ENCODE data around the gene TMEM108.
A peak's percentile ranks its signal among the peaks of the same experiment; 100 is the strongest.

TMEM108 gene

GRCh38 chr3:133264920-133265319 lies 226.7 kb downstream of the TMEM108 start:
- Histone ChIP-seq H3K9ac (ENCODE audit: low read length) (no peak overlapping the region), H2BK12ac (ENCODE audit: low read length) (no peak overlapping the region), H3K18ac (ENCODE audit: low read length) (no peak overlapping the region), H4K12ac (ENCODE audit: low read depth, low read length) (no peak overlapping the region), H3K4ac (ENCODE audit: low read depth, low read length) (no peak overlapping the region), H3K14ac (ENCODE audit: low read length) (no peak overlapping the region), H3K27me3 (ENCODE audit: insufficient read depth, low read length) (no peaks in the 10 kb centered on the region), H3K4me3 (ENCODE audit: low read depth, low read length) (no peak overlapping the region), H3K9me3 (ENCODE audit: insufficient read depth, low read depth, low read length) (no peaks in the 10 kb centered on the region), H3K4me2 (ENCODE audit: low read length) (no peak overlapping the region), H3K27ac (ENCODE audit: low read depth, low read length) (no peak overlapping the region), H3K79me1 (ENCODE audit: low read length) (no peaks in the 10 kb centered on the region), H2AFZ (ENCODE audit: insufficient read depth, low read length, poor library complexity) (no peak overlapping the region), H2BK5ac (ENCODE audit: low read depth, low read length, poor library complexity) (no peak overlapping the region), H3K36me3 (ENCODE audit: control insufficient read depth in 1 of 2, insufficient read depth in 2 of 2, low read length in 2 of 2) (no peaks in the 10 kb centered on the region), H4K8ac (ENCODE audit: low read depth, low read length) (no peak overlapping the region), H3K4me1 (ENCODE audit: control insufficient read depth in 1 of 2, insufficient read depth in 2 of 2, low read length in 2 of 2) (no peaks in the 10 kb centered on the region), H2AK5ac (ENCODE audit: low read length) (no peak overlapping the region), H3K79me2 (ENCODE audit: control insufficient read depth, insufficient read depth, low read length, poor library complexity) (no peaks in the 10 kb centered on the region), H3K23ac (ENCODE audit: low read length) (no peak overlapping the region), H2BK120ac (ENCODE audit: insufficient read depth, low read length, poor library complexity) (no peak overlapping the region), H4K91ac (ENCODE audit: low read depth, low read length) (no peak overlapping the region)
- WGBS (ENCODE audit: extremely low coverage, insufficient coverage, insufficient read length), result no CpG with 5 or more reads among the region's 3 CpGs
- peak in 1 of 2 donors; percentile 12 for DNase-seq

GRCh38 chr3:133268726-133269134 lies 230.5 kb downstream of the TMEM108 start:
- Histone ChIP-seq H3K14ac (ENCODE audit: low read length) (no peak overlapping the region), H4K91ac (ENCODE audit: low read depth, low read length) (no peak overlapping the region), H3K9me3 (ENCODE audit: insufficient read depth, low read depth, low read length) (no peaks in the 10 kb centered on the region), H3K18ac (ENCODE audit: low read length) (no peak overlapping the region), H2BK12ac (ENCODE audit: low read length) (no peak overlapping the region), H2AFZ (ENCODE audit: insufficient read depth, low read length, poor library complexity) (no peak overlapping the region), H4K12ac (ENCODE audit: low read depth, low read length) (no peak overlapping the region), H3K9ac (ENCODE audit: low read length) (no peak overlapping the region), H3K4me3 (ENCODE audit: low read depth, low read length) (no peak overlapping the region), H3K23ac (ENCODE audit: low read length) (no peak overlapping the region), H3K4me2 (ENCODE audit: low read length) (no peak overlapping the region), H3K27me3 (ENCODE audit: insufficient read depth, low read length) (no peaks in the 10 kb centered on the region), H2BK120ac (ENCODE audit: insufficient read depth, low read length, poor library complexity) (no peak overlapping the region), H3K36me3 (ENCODE audit: control insufficient read depth in 1 of 2, insufficient read depth in 2 of 2, low read length in 2 of 2) (no peaks in the 10 kb centered on the region), H3K4me1 (ENCODE audit: control insufficient read depth in 1 of 2, insufficient read depth in 2 of 2, low read length in 2 of 2) (no peaks in the 10 kb centered on the region), H3K79me2 (ENCODE audit: control insufficient read depth, insufficient read depth, low read length, poor library complexity) (no peaks in the 10 kb centered on the region), H2AK5ac (ENCODE audit: low read length) (no peak overlapping the region), H2BK5ac (ENCODE audit: low read depth, low read length, poor library complexity) (no peak overlapping the region), H4K8ac (ENCODE audit: low read depth, low read length) (no peak overlapping the region), H3K27ac (ENCODE audit: low read depth, low read length) (no peak overlapping the region), H3K4ac (ENCODE audit: low read depth, low read length) (no peak overlapping the region), H3K79me1 (ENCODE audit: low read length) (no peaks in the 10 kb centered on the region)
- no CpG with 5 or more reads among the region's 1 CpG for WGBS (ENCODE audit: extremely low coverage, insufficient coverage, insufficient read length)
- DNase-seq, result no peak

DNA sequence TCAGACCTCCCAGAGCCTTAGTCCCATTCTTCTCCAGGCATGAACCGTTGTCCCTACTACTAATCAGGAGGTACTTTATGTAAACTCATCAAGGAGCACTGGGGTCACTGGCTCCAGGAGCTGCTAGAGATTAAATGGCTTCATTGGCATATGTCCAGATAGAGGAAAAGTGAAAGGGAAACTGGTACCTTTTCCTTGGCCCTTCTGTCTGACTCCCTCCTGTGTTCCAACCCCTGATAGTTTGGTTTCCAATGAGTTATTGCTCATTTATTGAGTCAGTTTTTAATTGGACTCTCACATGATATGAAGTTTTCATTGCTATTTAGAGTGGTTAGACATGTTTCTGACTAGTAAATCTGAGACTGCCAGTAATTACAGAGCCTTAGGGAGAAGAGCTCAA lies 231.2 kb downstream of the TMEM108 start:
- Histone ChIP-seq H4K12ac (ENCODE audit: low read depth, low read length) (no peak overlapping the region), H3K36me3 (ENCODE audit: control insufficient read depth in 1 of 2, insufficient read depth in 2 of 2, low read length in 2 of 2) (no peaks in the 10 kb centered on the region), H3K9me3 (ENCODE audit: insufficient read depth, low read depth, low read length) (no peaks in the 10 kb centered on the region), H3K79me2 (ENCODE audit: control insufficient read depth, insufficient read depth, low read length, poor library complexity) (no peaks in the 10 kb centered on the region), H3K4ac (ENCODE audit: low read depth, low read length) (no peak overlapping the region), H3K18ac (ENCODE audit: low read length) (no peak overlapping the region), H4K91ac (ENCODE audit: low read depth, low read length) (no peak overlapping the region), H3K27ac (ENCODE audit: low read depth, low read length) (no peak overlapping the region), H2AFZ (ENCODE audit: insufficient read depth, low read length, poor library complexity) (no peak overlapping the region), H3K79me1 (ENCODE audit: low read length) (no peaks in the 10 kb centered on the region), H2AK5ac (ENCODE audit: low read length) (no peak overlapping the region), H4K8ac (ENCODE audit: low read depth, low read length) (no peak overlapping the region), H3K4me1 (ENCODE audit: control insufficient read depth in 1 of 2, insufficient read depth in 2 of 2, low read length in 2 of 2) (no peaks in the 10 kb centered on the region), H2BK12ac (ENCODE audit: low read length) (no peak overlapping the region), H3K14ac (ENCODE audit: low read length) (no peak overlapping the region), H3K4me2 (ENCODE audit: low read length) (no peak overlapping the region), H2BK120ac (ENCODE audit: insufficient read depth, low read length, poor library complexity) (no peak overlapping the region), H3K23ac (ENCODE audit: low read length) (no peak overlapping the region), H3K27me3 (ENCODE audit: insufficient read depth, low read length) (no peaks in the 10 kb centered on the region), H3K9ac (ENCODE audit: low read length) (no peak overlapping the region), H3K4me3 (ENCODE audit: low read depth, low read length) (no peak overlapping the region), H2BK5ac (ENCODE audit: low read depth, low read length, poor library complexity) (no peak overlapping the region)
- no CpG with 5 or more reads among the region's 1 CpG for WGBS (ENCODE audit: extremely low coverage, insufficient coverage, insufficient read length)
- DNase-seq, result no peak

- WGBS (ENCODE audit: extremely low coverage, insufficient coverage, insufficient read length), result no CpG with 5 or more reads among the region's 1 CpG
- Histone ChIP-seq H3K18ac (ENCODE audit: low read length) (no peak overlapping the region), H3K23ac (ENCODE audit: low read length) (no peak overlapping the region), H3K27ac (ENCODE audit: low read depth, low read length) (no peak overlapping the region), H2BK12ac (ENCODE audit: low read length) (no peak overlapping the region), H3K4me2 (ENCODE audit: low read length) (no peak overlapping the region), H3K9ac (ENCODE audit: low read length) (no peak overlapping the region), H3K27me3 (ENCODE audit: insufficient read depth, low read length) (no peaks in the 10 kb centered on the region), H3K4me1 (ENCODE audit: control insufficient read depth in 1 of 2, insufficient read depth in 2 of 2, low read length in 2 of 2) (no peaks in the 10 kb centered on the region), H3K4me3 (ENCODE audit: low read depth, low read length) (no peak overlapping the region), H3K79me1 (ENCODE audit: low read length) (no peaks in the 10 kb centered on the region), H4K8ac (ENCODE audit: low read depth, low read length) (no peak overlapping the region), H4K91ac (ENCODE audit: low read depth, low read length) (no peak overlapping the region), H3K36me3 (ENCODE audit: control insufficient read depth in 1 of 2, insufficient read depth in 2 of 2, low read length in 2 of 2) (no peaks in the 10 kb centered on the region), H4K12ac (ENCODE audit: low read depth, low read length) (no peak overlapping the region), H2BK120ac (ENCODE audit: insufficient read depth, low read length, poor library complexity) (no peak overlapping the region), H3K9me3 (ENCODE audit: insufficient read depth, low read depth, low read length) (no peaks in the 10 kb centered on the region), H3K79me2 (ENCODE audit: control insufficient read depth, insufficient read depth, low read length, poor library complexity) (no peaks in the 10 kb centered on the region), H3K14ac (ENCODE audit: low read length) (no peak overlapping the region), H2AFZ (ENCODE audit: insufficient read depth, low read length, poor library complexity) (no peak overlapping the region), H3K4ac (ENCODE audit: low read depth, low read length) (no peak overlapping the region), H2BK5ac (ENCODE audit: low read depth, low read length, poor library complexity) (no peak overlapping the region), H2AK5ac (ENCODE audit: low read length) (no peak overlapping the region)
- no peak for DNase-seq
Measured at GRCh38 chr3:133270631-133271030, 232.4 kb downstream of the TMEM108 start.

Measured in trophoblast cell (in vitro differentiated cells and primary cell).